ENCODE data around the gene TRAPPC3L.

The TRAPPC3L gene

GRCh38 chr6:116522896-116523295, 22.6 kb downstream of the TRAPPC3L start:
- TF ChIP-seq CTCF (IDR thresholded peaks at IDR 0.05; ENCODE audit: low read length, missing control alignments), result no peak

GRCh38 chr6:116518621-116519368, 26.7 kb downstream of the TRAPPC3L start:
- H3K4me3 ChIP-seq (replicated peaks; ENCODE audit: low read depth, low read length), result no peak overlapping the region
- no peak for DNase-seq (ENCODE audit: low read depth)
- no peak for TF ChIP-seq CTCF (IDR thresholded peaks at IDR 0.05; ENCODE audit: low read length, missing control alignments)

More at GRCh38 chr6:116522896-116523295, 22.6 kb downstream of the TRAPPC3L start:
- DNase-seq (ENCODE audit: low read depth), result no peak
- H3K4me3 ChIP-seq (replicated peaks; ENCODE audit: low read depth, low read length), result no peak overlapping the region

- H3K4me3 ChIP-seq (replicated peaks; ENCODE audit: low read depth, low read length), result no peak overlapping the region
- no peak for TF ChIP-seq CTCF (IDR thresholded peaks at IDR 0.05; ENCODE audit: low read length, missing control alignments)
- no peak for DNase-seq (ENCODE audit: low read depth)
Observed at GRCh38 chr6:116515141-116515540, 30.3 kb downstream of the TRAPPC3L start.

- H3K4me3 ChIP-seq (replicated peaks; ENCODE audit: low read depth, low read length), result no peak overlapping the region
- no peak for DNase-seq (ENCODE audit: low read depth)
- no peak for TF ChIP-seq CTCF (IDR thresholded peaks at IDR 0.05; ENCODE audit: low read length, missing control alignments)
Observed at GRCh38 chr6:116514111-116514510, 31.4 kb downstream of the TRAPPC3L start.

GRCh38 chr6:116513224-116513875, 32.1 kb downstream of the TRAPPC3L start:
- DNase-seq (ENCODE audit: low read depth), result no peak
- peak overlapping the region; percentile 59 for H3K4me3 ChIP-seq (replicated peaks; ENCODE audit: low read depth, low read length)
- no peak for TF ChIP-seq CTCF (IDR thresholded peaks at IDR 0.05; ENCODE audit: low read length, missing control alignments)

GRCh38 chr6:116512734-116513133, 32.8 kb downstream of the TRAPPC3L start:
- no peak for TF ChIP-seq CTCF (IDR thresholded peaks at IDR 0.05; ENCODE audit: low read length, missing control alignments)
- peak overlapping the region; percentile 59 for H3K4me3 ChIP-seq (replicated peaks; ENCODE audit: low read depth, low read length)
- no peak for DNase-seq (ENCODE audit: low read depth)

All from fibroblast of pulmonary artery (primary cell).